OCI-LY3 (cell line): ENCODE results near the gene SOX15.

Source experiments
- H2AFZ ChIP-seq: fragments of 200-600, 300-600 bp; shearing (Covaris generic); 2 replicates; pipeline ENCODE4 v1.6.0; 2014; ENCODE audit warnings: antibody characterized with exemption, low read depth, low read length
- H3K27ac ChIP-seq: fragments of 200-600, 300-600 bp; sonication (generic); 2 replicates; pipeline ENCODE4 v1.5.1; 2014; ENCODE audit warnings: mild to moderate bottlenecking, low read length, moderate library complexity, mixed read lengths
- H3K27me3 ChIP-seq: fragments of 200-600, 300-600 bp; sonication (generic); 2 replicates; pipeline ENCODE4 v1.6.1; 2014; ENCODE audit warnings: low read depth, low read length, mixed read lengths
- H3K36me3 ChIP-seq: fragments of 200-600, 300-600 bp; sonication (generic); replicated peaks from 2 replicates; pipeline ENCODE3; 2014; ENCODE audit warnings: low read depth, low read length, mixed read lengths
- H3K4me1 ChIP-seq: fragments of 300-600, 200-600 bp; sonication (generic); 2 replicates; pipeline ENCODE4 v1.6.1; 2014; ENCODE audit warnings: low read length, mixed read lengths
- H3K4me2 ChIP-seq: fragments of 200-600, 300-600 bp; sonication (generic); 2 replicates; pipeline ENCODE4 v1.6.1; 2014; ENCODE audit warnings: low read length, mixed read lengths
- H3K4me3 ChIP-seq: fragments of 300-600, 200-600 bp; sonication (generic); 2 replicates; pipeline ENCODE4 v1.5.1; 2014; ENCODE audit warnings: antibody characterized with exemption, mild to moderate bottlenecking, low read length, moderate library complexity
- H3K79me2 ChIP-seq: fragments of 300-600, 200-600 bp; shearing (Covaris generic); 2 replicates; pipeline ENCODE4 v1.6.1; 2014; ENCODE audit warnings: mild to moderate bottlenecking, low read length, mixed read lengths
- H3K9ac ChIP-seq: fragments of 300-600, 200-600 bp; shearing (Covaris generic); 2 replicates; pipeline ENCODE4 v1.6.0; 2014; ENCODE audit warnings: mild to moderate bottlenecking, low read length, moderate library complexity
- H3K9me3 ChIP-seq: fragments of 200-600, 300-600 bp; shearing (Covaris generic); 2 replicates; pipeline ENCODE4 v1.6.1; 2014; ENCODE audit warnings: low read length, mixed read lengths; ENCODE audit not compliant: insufficient read depth
- H4K20me1 ChIP-seq: fragments of 200-600, 300-600 bp; sonication (generic); 2 replicates; pipeline ENCODE4 v1.6.1; 2016; ENCODE audit warnings: low read length, mixed read lengths; ENCODE audit not compliant: insufficient read depth
- CTCF ChIP-seq: fragments of 200-600, 300-600 bp; sonication (generic); IDR thresholded peaks from 2 replicates; pipeline ENCODE4 v1.5.1; 2014; ENCODE audit warnings: antibody characterized with exemption, low read length, low read depth
- EZH2phosphoT487 ChIP-seq: fragments of 200-600 bp; shearing (Covaris generic); IDR thresholded peaks from 2 replicates; pipeline ENCODE4 v1.6.1; 2018; ENCODE audit warnings: antibody characterized with exemption, mixed run types, low read depth

SOX15 gene

GRCh38 chr17:7632492-7632894 lies 42.6 kb upstream of the SOX15 start:
- Histone ChIP-seq H3K36me3 (no peaks in the 10 kb centered on the region), H3K9me3 (no peaks in the 10 kb centered on the region), H3K4me2 (no peak overlapping the region), H3K79me2 (no peaks in the 10 kb centered on the region), H3K27me3 (no peaks in the 10 kb centered on the region), H4K20me1 (no peaks in the 10 kb centered on the region), H3K9ac (no peak overlapping the region), H3K4me1 (no peaks in the 10 kb centered on the region), H3K27ac (no peak overlapping the region), H2AFZ (peak overlapping the region; percentile 70; the same call in 1 of the 2 replicates), H3K4me3 (no peak overlapping the region)
- peak; percentile 50 for TF ChIP-seq CTCF
- TF ChIP-seq EZH2phosphoT487 = no peak

- no peaks in the 10 kb centered on the region for H3K79me2 ChIP-seq
- TF ChIP-seq EZH2phosphoT487 = no peak
- no peak for TF ChIP-seq CTCF
Measured at GRCh38 chr17:7631398-7632380, 41.8 kb upstream of the SOX15 start.

GRCh38 chr17:7629939-7630571 lies 40.2 kb upstream of the SOX15 start, which contains the start of gene SHBG:
Gene SHBG, plus strand, starts transcription at chr17:7630135. Its CDS starts 38 bp downstream, at chr17:7630173.
- H3K36me3 ChIP-seq = no peaks in the 10 kb centered on the region
- no peaks in the 10 kb centered on the region for H3K27me3 ChIP-seq
- no peaks in the 10 kb centered on the region for H4K20me1 ChIP-seq
- H3K9me3 ChIP-seq = no peaks in the 10 kb centered on the region
- no peak for TF ChIP-seq CTCF
- no peak for TF ChIP-seq EZH2phosphoT487
- H3K27ac ChIP-seq = no peak within 1 kb of the TSS
- no peaks in the 10 kb centered on the region for H3K79me2 ChIP-seq
- H3K4me2 ChIP-seq = no peak within 1 kb of the TSS
- 0 out of 2 replicates have a peak, but pooled peaks cover 4% of the 10 kb centered on the region for H3K4me1 ChIP-seq
- H3K4me3 ChIP-seq = no peak within 1 kb of the TSS
- no peak within 1 kb of the TSS for H3K9ac ChIP-seq
- H2AFZ ChIP-seq = no peak within 1 kb of the TSS

More at GRCh38 chr17:7631398-7632380, 41.8 kb upstream of the SOX15 start:
- Histone ChIP-seq H3K9me3 (no peaks in the 10 kb centered on the region), H3K9ac (no peak overlapping the region), H3K27me3 (no peaks in the 10 kb centered on the region), H3K27ac (no peak overlapping the region), H4K20me1 (no peaks in the 10 kb centered on the region), H3K36me3 (no peaks in the 10 kb centered on the region), H3K4me3 (no peak overlapping the region), H3K4me2 (no peak overlapping the region), H2AFZ (no peak overlapping the region), H3K4me1 (0 out of 2 replicates have a peak, but pooled peaks cover 4% of the 10 kb centered on the region)
